Mammary epithelial cell (primary cell): Measurements from ENCODE around the gene STK32A.

Experiments
- CTCF ChIP-seq, 2 donors: IDR thresholded peaks in 1 of 2; conservative IDR thresholded peaks in 1 of 2; 2 replicates each; pipeline ENCODE4 v1.5.1; 2011 to 2012; ENCODE audit warnings: inconsistent platforms in 2 of 2, low read length in 2 of 2, mild to moderate bottlenecking in 2 of 2, control low read depth in 1 of 2, low read depth in 1 of 2; ENCODE audit not compliant: insufficient read depth in 1 of 2; ENCODE audit errors: extremely low read depth in 1 of 2
- EZH2 ChIP-seq: IDR thresholded peaks from 2 replicates; pipeline ENCODE4 v1.6.1; 2012; ENCODE audit warnings: low read length, inconsistent platforms, borderline replicate concordance

GRCh38 chr5:147398860-147399259 lies 164.0 kb downstream of the STK32A start:
- no peak for TF ChIP-seq CTCF (conservative IDR thresholded peaks at IDR 0.05 in 1 of 2, IDR thresholded peaks at IDR 0.05 in 1 of 2; ENCODE audit: extremely low read depth in 1 of 2, insufficient read depth in 1 of 2, low read depth in 1 of 2, low read length in 2 of 2)
- no peak for TF ChIP-seq EZH2
